HCT116 (cell line): ENCODE measurements around the gene UNKL. TPM values are rescaled to one million over a fixed set of nuclear protein-coding genes. Genes with fewer than 3 reads are reported as not detected.

ENCODE experiments used
- ATAC-seq: fragments of 200-7000 bp; cut with Tn5 transposase; 2 replicates; pipeline ENCODE4 v1.9.1; 2020; ENCODE audit warnings: mild to moderate bottlenecking, moderate library complexity
- BruUV-seq: library from RNA; stranded (reverse); fragments of 400-500 nt; replicated peaks from 2 replicates; lab custom pipeline; 2021; lab: Mats Ljungman, UMichigan
- CTCF ChIA-PET: fragments of 300-600 bp; sonication (Branson Sonifier 250); formaldehyde crosslinking; loops from one replicate; lab custom pipeline; 2021; ENCODE audit warnings: antibody characterized with exemption; lab: Charles Lee
- POLR2A ChIA-PET: fragments of 300-600, 350-600 bp; sonication (Branson Sonifier 250); formaldehyde crosslinking; loops from one replicate; lab custom pipeline; 2021; ENCODE audit warnings: antibody characterized with exemption; lab: Charles Lee
- RAD21 ChIA-PET, 2 experiments: fragments of 300-600 bp; sonication (Branson Sonifier 250); formaldehyde crosslinking; loops; one replicate each; lab custom pipeline; 2023; ENCODE audit warnings: low total read pairs in 2 of 2; ENCODE audit not compliant: uncharacterized antibody in 2 of 2, unreplicated experiment in 2 of 2, low non-redundant PET in 1 of 2; lab: Charles Lee
- DNase-seq: peaks from one replicate; pipeline ENCODE4 v3.0.0-alpha.2; 2010; ENCODE audit warnings: low read depth, low spot score
- H2AFZ ChIP-seq: fragments of 200-600 bp; shearing (Covaris generic), sonication (generic); 2 replicates; pipeline ENCODE4 v1.6.1; 2017; ENCODE audit warnings: low read depth, mixed run types, mixed read lengths, antibody characterized with exemption, low read length; ENCODE audit not compliant: poor library complexity, severe bottlenecking
- H3K27ac ChIP-seq: 2 replicates; pipeline ENCODE4 v1.5.1; 2012; ENCODE audit warnings: low read depth, low read length
- H3K27me3 ChIP-seq: fragments of 200-600 bp; sonication (generic); 2 replicates; pipeline ENCODE4 v1.6.1; 2016; ENCODE audit warnings: mixed run types, low read length, mixed read lengths; ENCODE audit not compliant: insufficient read depth
- H3K36me3 ChIP-seq, 2 experiments: fragments of 200-500 bp in 1 of 2; fragments of 200-600 bp in 1 of 2; sonication (Bioruptor generic) in 1 of 2; sonication (generic) in 1 of 2; 2 replicates each; pipeline versions ENCODE4 v1.5.1 to v1.6.1; 2014 to 2016; ENCODE audit warnings: low read length in 2 of 2, inconsistent platforms in 1 of 2, mixed read lengths in 1 of 2, mixed run types in 1 of 2; ENCODE audit not compliant: insufficient read depth in 2 of 2, control insufficient read depth in 1 of 2
- H3K4me1 ChIP-seq, 2 experiments: fragments of 200-600 bp in 1 of 2; sonication (generic) in 1 of 2; 2 replicates each; pipeline versions ENCODE4 v1.5.1 to v1.6.1; 2012 to 2017; ENCODE audit warnings: low read length in 2 of 2, inconsistent platforms in 1 of 2, mild to moderate bottlenecking in 1 of 2, mixed read lengths in 1 of 2, mixed run types in 1 of 2, moderate library complexity in 1 of 2; ENCODE audit not compliant: insufficient read depth in 2 of 2, control insufficient read depth in 1 of 2
- H3K4me2 ChIP-seq: fragments of 200-600 bp; sonication (generic); 2 replicates; pipeline ENCODE4 v1.6.1; 2017; ENCODE audit warnings: mixed run types, low read length, mixed read lengths
- H3K4me3 ChIP-seq, 2 experiments: fragments of 200-600 bp in 1 of 2; sonication (generic) in 1 of 2; replicated peaks in 1 of 2; 2 replicates each; pipeline ENCODE4 v1.5.1; 2011 to 2016; ENCODE audit warnings: low read length in 2 of 2, control low read depth in 1 of 2, low read depth in 1 of 2, mild to moderate bottlenecking in 1 of 2, mixed read lengths in 1 of 2, mixed run types in 1 of 2
- H3K79me2 ChIP-seq: fragments of 200-600 bp; sonication (generic); 2 replicates; pipeline ENCODE4 v1.6.1; 2017; ENCODE audit warnings: mild to moderate bottlenecking, mixed run types, low read length, moderate library complexity, mixed read lengths; ENCODE audit not compliant: insufficient read depth
- H3K9ac ChIP-seq: fragments of 200-600 bp; sonication (generic); 2 replicates; pipeline ENCODE4 v1.6.1; 2016; ENCODE audit warnings: low read length, mixed read lengths
- H3K9me2 ChIP-seq: fragments of 200-600 bp; sonication (generic), shearing (Covaris generic); 2 replicates; pipeline ENCODE4 v1.6.1; 2017; ENCODE audit warnings: mixed run types, mild to moderate bottlenecking, moderate library complexity; ENCODE audit not compliant: insufficient read depth
- H3K9me3 ChIP-seq, 2 experiments: fragments of 200-500 bp in 1 of 2; fragments of 200-600 bp in 1 of 2; sonication (Bioruptor generic) in 1 of 2; sonication (generic) in 1 of 2; 2 replicates each; pipeline ENCODE4 v1.6.1; 2014 to 2017; ENCODE audit warnings: low read length in 2 of 2, mixed read lengths in 2 of 2, inconsistent platforms in 1 of 2, low read depth in 1 of 2, mild to moderate bottlenecking in 1 of 2, mixed run types in 1 of 2, moderate library complexity in 1 of 2; ENCODE audit not compliant: control insufficient read depth in 1 of 2, insufficient read depth in 1 of 2
- H4K20me1 ChIP-seq: fragments of 200-600 bp; sonication (generic), shearing (Covaris generic); 2 replicates; pipeline ENCODE4 v1.6.1; 2017; ENCODE audit warnings: mixed run types, mild to moderate bottlenecking, moderate library complexity; ENCODE audit not compliant: insufficient read depth
- CEBPB ChIP-seq: IDR thresholded peaks from 2 replicates; pipeline ENCODE4 v1.6.1; 2012; ENCODE audit warnings: low read depth
- EGR1 ChIP-seq: IDR thresholded peaks from 2 replicates; pipeline ENCODE4 v1.6.1; 2012; ENCODE audit warnings: low read depth
- ELF1 ChIP-seq: IDR thresholded peaks from 2 replicates; pipeline ENCODE4 v1.6.1; 2012; ENCODE audit warnings: low read depth, borderline replicate concordance
- JUND ChIP-seq: IDR thresholded peaks from 2 replicates; pipeline ENCODE4 v1.6.1; 2012
- MAX ChIP-seq: IDR thresholded peaks from 2 replicates; pipeline ENCODE4 v1.6.1; 2012
- POLR2A ChIP-seq: IDR thresholded peaks from 2 replicates; pipeline ENCODE4 v1.7.0; 2011; ENCODE audit warnings: borderline replicate concordance; ENCODE audit not compliant: insufficient read depth, insufficient read length; ENCODE audit errors: extremely low read depth
- POLR2AphosphoS5 ChIP-seq: IDR thresholded peaks from 2 replicates; pipeline ENCODE4 v1.6.1; 2011; ENCODE audit warnings: mild to moderate bottlenecking, low read depth, low read length, moderate library complexity
- SP1 ChIP-seq: IDR thresholded peaks from 2 replicates; pipeline ENCODE4 v1.6.1; 2012; ENCODE audit warnings: low read depth
- TCF7L2 ChIP-seq: IDR thresholded peaks from 2 replicates; pipeline ENCODE4 v1.7.0; 2011; ENCODE audit warnings: borderline replicate concordance, inconsistent platforms; ENCODE audit not compliant: insufficient read depth, insufficient read length; ENCODE audit errors: extremely low read depth
- ZBTB33 ChIP-seq: IDR thresholded peaks from 2 replicates; pipeline ENCODE4 v1.6.1; 2011; ENCODE audit warnings: mild to moderate bottlenecking, low read length, moderate library complexity; ENCODE audit not compliant: insufficient replicate concordance; ENCODE audit errors: extremely low read depth
- intact Hi-C: fragments of 100-400 bp; cut with micrococcal nuclease; formaldehyde crosslinking; loops from 2 replicates; pipeline ENCODE4 v1.10.0; 2022
- total RNA-seq: library from RNA; stranded (reverse); gene quantifications from one replicate; pipeline ENCODE4 v1.2.1, GENCODE V29; 2021; ENCODE audit not compliant: unreplicated experiment
- TF ChIP-seq, protein P1 (sequence below): IDR thresholded peaks from 2 replicates; pipeline ENCODE4 v1.6.1; 2012; ENCODE audit warnings: low read depth
- TF ChIP-seq, protein P2 (sequence below), 3 experiments: fragments of 200-600 bp in 1 of 3; sonication (generic) in 1 of 3; IDR thresholded peaks in 2 of 3; conservative IDR thresholded peaks in 1 of 3; 2 replicates each; pipeline ENCODE4 v1.5.1; 2012 to 2017; ENCODE audit warnings: low read depth in 2 of 3, low read length in 2 of 3, antibody characterized with exemption in 1 of 3, borderline replicate concordance in 1 of 3, control low read depth in 1 of 3, mild to moderate bottlenecking in 1 of 3, mixed read lengths in 1 of 3, mixed run types in 1 of 3, moderate library complexity in 1 of 3; ENCODE audit not compliant: insufficient read depth in 1 of 3

Gene UNKL
- total RNA-seq, 1 experiment from 2014 or later = 24.9 TPM

DNA sequence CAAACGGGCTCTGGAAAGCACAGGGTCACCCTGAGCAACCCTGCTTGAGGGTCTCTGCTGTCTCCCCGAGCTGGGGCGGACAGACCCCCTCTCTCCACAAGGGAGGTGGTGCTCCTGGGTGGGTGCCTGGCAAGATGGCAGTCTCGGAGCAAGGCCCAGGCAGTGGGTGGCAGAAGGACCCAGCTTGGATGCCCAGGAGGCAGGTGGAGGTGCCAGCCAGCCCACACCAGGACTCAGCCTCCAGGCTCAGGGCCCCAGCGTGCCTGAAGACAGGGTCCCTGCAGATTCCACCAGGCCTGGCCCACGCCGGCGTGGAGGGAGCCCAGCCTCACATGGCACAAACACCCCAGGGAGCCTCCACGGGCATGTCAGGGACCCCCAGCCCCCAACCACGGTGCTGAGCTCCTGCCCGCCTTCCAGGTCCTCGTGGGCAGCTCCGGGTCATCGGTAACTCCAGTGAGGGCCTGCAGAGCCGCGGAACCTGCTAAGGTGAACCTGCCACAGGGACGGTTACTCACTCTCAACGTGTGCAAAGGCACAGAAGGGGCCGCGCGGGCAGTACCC is 20.8 kb downstream of the UNKL start:
- H3K4me1 ChIP-seq = no peaks in the 10 kb centered on the region
- no TSS peak for BruUV-seq
- ATAC-seq (no peak), DNase-seq (no peak)
- H3K27me3 ChIP-seq = no peaks in the 10 kb centered on the region
- no peak overlapping the region for H3K27ac ChIP-seq
- no peak for TF ChIP-seq CEBPB
- no peak for TF ChIP-seq TCF7L2
- TF ChIP-seq ELF1 = no peak
- no peak for TF ChIP-seq ZBTB33
- TF ChIP-seq POLR2AphosphoS5 = no peak
- no peak for TF ChIP-seq EGR1
- TF ChIP-seq, protein P1, sequence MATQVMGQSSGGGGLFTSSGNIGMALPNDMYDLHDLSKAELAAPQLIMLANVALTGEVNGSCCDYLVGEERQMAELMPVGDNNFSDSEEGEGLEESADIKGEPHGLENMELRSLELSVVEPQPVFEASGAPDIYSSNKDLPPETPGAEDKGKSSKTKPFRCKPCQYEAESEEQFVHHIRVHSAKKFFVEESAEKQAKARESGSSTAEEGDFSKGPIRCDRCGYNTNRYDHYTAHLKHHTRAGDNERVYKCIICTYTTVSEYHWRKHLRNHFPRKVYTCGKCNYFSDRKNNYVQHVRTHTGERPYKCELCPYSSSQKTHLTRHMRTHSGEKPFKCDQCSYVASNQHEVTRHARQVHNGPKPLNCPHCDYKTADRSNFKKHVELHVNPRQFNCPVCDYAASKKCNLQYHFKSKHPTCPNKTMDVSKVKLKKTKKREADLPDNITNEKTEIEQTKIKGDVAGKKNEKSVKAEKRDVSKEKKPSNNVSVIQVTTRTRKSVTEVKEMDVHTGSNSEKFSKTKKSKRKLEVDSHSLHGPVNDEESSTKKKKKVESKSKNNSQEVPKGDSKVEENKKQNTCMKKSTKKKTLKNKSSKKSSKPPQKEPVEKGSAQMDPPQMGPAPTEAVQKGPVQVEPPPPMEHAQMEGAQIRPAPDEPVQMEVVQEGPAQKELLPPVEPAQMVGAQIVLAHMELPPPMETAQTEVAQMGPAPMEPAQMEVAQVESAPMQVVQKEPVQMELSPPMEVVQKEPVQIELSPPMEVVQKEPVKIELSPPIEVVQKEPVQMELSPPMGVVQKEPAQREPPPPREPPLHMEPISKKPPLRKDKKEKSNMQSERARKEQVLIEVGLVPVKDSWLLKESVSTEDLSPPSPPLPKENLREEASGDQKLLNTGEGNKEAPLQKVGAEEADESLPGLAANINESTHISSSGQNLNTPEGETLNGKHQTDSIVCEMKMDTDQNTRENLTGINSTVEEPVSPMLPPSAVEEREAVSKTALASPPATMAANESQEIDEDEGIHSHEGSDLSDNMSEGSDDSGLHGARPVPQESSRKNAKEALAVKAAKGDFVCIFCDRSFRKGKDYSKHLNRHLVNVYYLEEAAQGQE = no peak
- no peak for TF ChIP-seq MAX
- TF ChIP-seq SP1 = no peak
- no peak for TF ChIP-seq POLR2A
- no peak for TF ChIP-seq JUND
- TF ChIP-seq, protein P2, sequence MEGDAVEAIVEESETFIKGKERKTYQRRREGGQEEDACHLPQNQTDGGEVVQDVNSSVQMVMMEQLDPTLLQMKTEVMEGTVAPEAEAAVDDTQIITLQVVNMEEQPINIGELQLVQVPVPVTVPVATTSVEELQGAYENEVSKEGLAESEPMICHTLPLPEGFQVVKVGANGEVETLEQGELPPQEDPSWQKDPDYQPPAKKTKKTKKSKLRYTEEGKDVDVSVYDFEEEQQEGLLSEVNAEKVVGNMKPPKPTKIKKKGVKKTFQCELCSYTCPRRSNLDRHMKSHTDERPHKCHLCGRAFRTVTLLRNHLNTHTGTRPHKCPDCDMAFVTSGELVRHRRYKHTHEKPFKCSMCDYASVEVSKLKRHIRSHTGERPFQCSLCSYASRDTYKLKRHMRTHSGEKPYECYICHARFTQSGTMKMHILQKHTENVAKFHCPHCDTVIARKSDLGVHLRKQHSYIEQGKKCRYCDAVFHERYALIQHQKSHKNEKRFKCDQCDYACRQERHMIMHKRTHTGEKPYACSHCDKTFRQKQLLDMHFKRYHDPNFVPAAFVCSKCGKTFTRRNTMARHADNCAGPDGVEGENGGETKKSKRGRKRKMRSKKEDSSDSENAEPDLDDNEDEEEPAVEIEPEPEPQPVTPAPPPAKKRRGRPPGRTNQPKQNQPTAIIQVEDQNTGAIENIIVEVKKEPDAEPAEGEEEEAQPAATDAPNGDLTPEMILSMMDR (IDR thresholded peaks at IDR 0.05 in 2 of 3, conservative IDR thresholded peaks at IDR 0.05 in 1 of 3; ENCODE audit: borderline replicate concordance in 1 of 3, insufficient read depth in 1 of 3, low read depth in 2 of 3, low read length in 2 of 3) = no peak
- TF ChIP-seq, all 23 proteins: peak for 0
- Histone ChIP-seq H3K36me3 (no peaks in the 10 kb centered on the region; a peak in 1 of 4 replicates), H3K9me3 (no peaks in the 10 kb centered on the region), H3K4me2 (no peak overlapping the region), H3K79me2 (no peaks in the 10 kb centered on the region), H2AFZ (no peak overlapping the region), H4K20me1 (no peaks in the 10 kb centered on the region), H3K9me2 (no peaks in the 10 kb centered on the region), H3K4me3 (no peak overlapping the region), H3K9ac (no peak overlapping the region)
- ChIA-PET POLR2A (no interaction called here), CTCF (no interaction called here), RAD21 (no interaction called here)
- intact Hi-C loops = no loop called here
